ENCODE measurements around the gene SLC22A13. TPM values are rescaled to one million over a fixed set of nuclear protein-coding genes. Genes with fewer than 3 reads are reported as not detected.

SLC22A13 gene
- polyA plus RNA-seq, 1 donor from 2014 or later: not detected

- no peaks in the 10 kb centered on the region for H3K9me2 ChIP-seq (ENCODE audit: insufficient read depth, low read length)
- H3K4me3 ChIP-seq (ENCODE audit: low read length): no peak overlapping the region
- H3K36me3 ChIP-seq (ENCODE audit: insufficient read depth, low read length): no peaks in the 10 kb centered on the region
- no peak overlapping the region for H2AFZ ChIP-seq (ENCODE audit: low read depth, low read length)
- H3K27ac ChIP-seq (ENCODE audit: low read length): no peak overlapping the region
- no peak for TF ChIP-seq POLR2AphosphoS5 (IDR thresholded peaks at IDR 0.05)
- TF ChIP-seq RAD21 (conservative IDR thresholded peaks at IDR 0.05): no peak
- TF ChIP-seq TAF1 (IDR thresholded peaks at IDR 0.05; ENCODE audit: low read depth): no peak
- no peak for TF ChIP-seq EZH2 (IDR thresholded peaks at IDR 0.05; ENCODE audit: borderline replicate concordance, insufficient read depth, low read length, poor library complexity, severe bottlenecking)
- no peak for TF ChIP-seq MXI1 (conservative IDR thresholded peaks at IDR 0.05; ENCODE audit: poor library complexity, severe bottlenecking)
- TF ChIP-seq SMC3 (conservative IDR thresholded peaks at IDR 0.05; ENCODE audit: poor library complexity): no peak
- TF ChIP-seq EP300 (conservative IDR thresholded peaks at IDR 0.05; ENCODE audit: poor library complexity, severe bottlenecking): no peak
- no peak for TF ChIP-seq REST (IDR thresholded peaks at IDR 0.05; ENCODE audit: borderline replicate concordance)
- TF ChIP-seq, protein P1, sequence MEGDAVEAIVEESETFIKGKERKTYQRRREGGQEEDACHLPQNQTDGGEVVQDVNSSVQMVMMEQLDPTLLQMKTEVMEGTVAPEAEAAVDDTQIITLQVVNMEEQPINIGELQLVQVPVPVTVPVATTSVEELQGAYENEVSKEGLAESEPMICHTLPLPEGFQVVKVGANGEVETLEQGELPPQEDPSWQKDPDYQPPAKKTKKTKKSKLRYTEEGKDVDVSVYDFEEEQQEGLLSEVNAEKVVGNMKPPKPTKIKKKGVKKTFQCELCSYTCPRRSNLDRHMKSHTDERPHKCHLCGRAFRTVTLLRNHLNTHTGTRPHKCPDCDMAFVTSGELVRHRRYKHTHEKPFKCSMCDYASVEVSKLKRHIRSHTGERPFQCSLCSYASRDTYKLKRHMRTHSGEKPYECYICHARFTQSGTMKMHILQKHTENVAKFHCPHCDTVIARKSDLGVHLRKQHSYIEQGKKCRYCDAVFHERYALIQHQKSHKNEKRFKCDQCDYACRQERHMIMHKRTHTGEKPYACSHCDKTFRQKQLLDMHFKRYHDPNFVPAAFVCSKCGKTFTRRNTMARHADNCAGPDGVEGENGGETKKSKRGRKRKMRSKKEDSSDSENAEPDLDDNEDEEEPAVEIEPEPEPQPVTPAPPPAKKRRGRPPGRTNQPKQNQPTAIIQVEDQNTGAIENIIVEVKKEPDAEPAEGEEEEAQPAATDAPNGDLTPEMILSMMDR (IDR thresholded peaks at IDR 0.05; ENCODE audit: poor library complexity, severe bottlenecking): no peak
- no peaks in the 10 kb centered on the region for H4K20me1 ChIP-seq (ENCODE audit: insufficient read depth)
- H3K4me2 ChIP-seq (ENCODE audit: low read length): no peak overlapping the region
- H3K9ac ChIP-seq (ENCODE audit: low read length): no peak overlapping the region
- no peaks in the 10 kb centered on the region for H3K27me3 ChIP-seq (ENCODE audit: insufficient read depth, low read depth, low read length)
- no peaks in the 10 kb centered on the region for H3F3A ChIP-seq (ENCODE audit: insufficient read depth, low read length, poor library complexity, severe bottlenecking)
- H3K79me2 ChIP-seq (replicated peaks; ENCODE audit: insufficient read depth, low read length): no peaks in the 10 kb centered on the region
- H3K9me3 ChIP-seq (ENCODE audit: low read length): no peaks in the 10 kb centered on the region
Observed at GRCh38 chr3:38270606-38271005, 5.0 kb downstream of the SLC22A13 start.

DNA sequence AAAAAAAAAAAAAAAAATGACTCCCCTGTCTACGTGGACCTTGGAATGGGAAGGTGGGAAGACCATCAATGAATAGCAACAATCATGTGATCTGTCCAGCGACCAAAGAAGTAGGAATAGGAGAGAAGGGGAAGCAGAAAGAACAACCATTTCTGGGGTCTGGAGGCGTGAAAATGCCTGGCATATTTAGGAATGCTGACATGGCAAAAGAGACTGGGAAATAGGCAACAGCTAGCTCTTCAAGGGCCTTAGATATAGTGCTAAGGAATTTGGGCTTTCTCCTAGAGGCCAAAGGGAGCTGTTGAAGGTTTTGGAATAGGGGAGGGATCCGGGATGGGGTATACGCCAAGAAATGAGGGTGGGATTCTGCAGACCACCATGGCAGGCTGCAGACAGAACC, 5.9 kb downstream of the SLC22A13 start:
- H3K9me3 ChIP-seq (ENCODE audit: low read length): no peaks in the 10 kb centered on the region
- H3F3A ChIP-seq (ENCODE audit: insufficient read depth, low read length, poor library complexity, severe bottlenecking): no peaks in the 10 kb centered on the region
- H3K27me3 ChIP-seq (ENCODE audit: insufficient read depth, low read depth, low read length): no peaks in the 10 kb centered on the region
- TF ChIP-seq TAF1 (IDR thresholded peaks at IDR 0.05; ENCODE audit: low read depth) (no peak), EZH2 (IDR thresholded peaks at IDR 0.05; ENCODE audit: borderline replicate concordance, insufficient read depth, low read length, poor library complexity, severe bottlenecking) (no peak), REST (IDR thresholded peaks at IDR 0.05; ENCODE audit: borderline replicate concordance) (no peak), POLR2AphosphoS5 (IDR thresholded peaks at IDR 0.05) (no peak), MXI1 (conservative IDR thresholded peaks at IDR 0.05; ENCODE audit: poor library complexity, severe bottlenecking) (no peak), EP300 (conservative IDR thresholded peaks at IDR 0.05; ENCODE audit: poor library complexity, severe bottlenecking) (no peak), SMC3 (conservative IDR thresholded peaks at IDR 0.05; ENCODE audit: poor library complexity) (no peak), RAD21 (conservative IDR thresholded peaks at IDR 0.05) (no peak)
- TF ChIP-seq, protein P1 (IDR thresholded peaks at IDR 0.05; ENCODE audit: poor library complexity, severe bottlenecking): no peak
- no peaks in the 10 kb centered on the region for H3K79me2 ChIP-seq (replicated peaks; ENCODE audit: insufficient read depth, low read length)
- no peak overlapping the region for H2AFZ ChIP-seq (ENCODE audit: low read depth, low read length)
- H3K4me3 ChIP-seq (ENCODE audit: low read length): no peak overlapping the region
- H3K27ac ChIP-seq (ENCODE audit: low read length): no peak overlapping the region
- no peaks in the 10 kb centered on the region for H3K9me2 ChIP-seq (ENCODE audit: insufficient read depth, low read length)
- H3K9ac ChIP-seq (ENCODE audit: low read length): no peak overlapping the region
- H3K4me2 ChIP-seq (ENCODE audit: low read length): no peak overlapping the region
- H3K36me3 ChIP-seq (ENCODE audit: insufficient read depth, low read length): no peaks in the 10 kb centered on the region
- no peaks in the 10 kb centered on the region for H4K20me1 ChIP-seq (ENCODE audit: insufficient read depth)

All from neural cell (in vitro differentiated cells).